Heart left ventricle (tissue), 16 donors: ENCODE measurements around the gene KRT85. TPM values are rescaled to one million over a fixed set of nuclear protein-coding genes. Genes with fewer than 3 reads are reported as not detected.

ENCODE experiments used
- ATAC-seq, 4 donors: fragments of 200-7000 bp; cut with Tn5 transposase; one replicate each; pipeline ENCODE4 v1.9.1; 2020 to 2022; ENCODE audit warnings: moderate library complexity in 4 of 4, mild to moderate bottlenecking in 3 of 4, moderate number of reproducible peaks in 1 of 4
- DNase-seq, 5 donors: peaks; one replicate each; pipeline ENCODE4 v3.0.0-alpha.2; 2020
- H3K27ac ChIP-seq, 12 donors: fragments of 200-600 bp; sonication (generic) in 4 of 12; one replicate each; pipeline versions ENCODE4 v1.5.0 to v1.8.0; 2016 to 2022; ENCODE audit warnings: mild to moderate bottlenecking in 2 of 12
- H3K27me3 ChIP-seq, 9 donors: fragments of 200-600 bp; sonication (generic) in 2 of 9; one replicate each; pipeline versions ENCODE4 v1.5.1 to v1.8.0; 2016 to 2022; ENCODE audit warnings: mild to moderate bottlenecking in 3 of 9
- H3K36me3 ChIP-seq, 9 donors: fragments of 200-600 bp; sonication (generic) in 2 of 9; one replicate each; pipeline versions ENCODE4 v1.5.0 to v1.8.0; 2018 to 2022; ENCODE audit warnings: mild to moderate bottlenecking in 2 of 9
- H3K4me1 ChIP-seq, 12 donors: fragments of 200-600 bp; sonication (generic) in 4 of 12; one replicate each; pipeline versions ENCODE4 v1.5.0 to v1.8.0; 2016 to 2022; ENCODE audit warnings: mild to moderate bottlenecking in 3 of 12
- H3K4me3 ChIP-seq, 12 donors: fragments of 200-600 bp; sonication (generic) in 4 of 12; one replicate each; pipeline versions ENCODE4 v1.5.0 to v1.8.0; 2017 to 2022; ENCODE audit warnings: mild to moderate bottlenecking in 9 of 12, moderate library complexity in 4 of 12
- H3K9me3 ChIP-seq, 12 donors: fragments of 200-600 bp; sonication (generic) in 4 of 12; one replicate each; pipeline versions ENCODE4 v1.5.0 to v1.8.0; 2016 to 2022; ENCODE audit warnings: mild to moderate bottlenecking in 1 of 12
- POLR2A ChIP-seq, 2 donors: fragments of 450-650 bp; IDR thresholded peaks; one replicate each; pipeline ENCODE4 v1.6.1; 2017; ENCODE audit warnings: antibody characterized with exemption in 2 of 2, mild to moderate bottlenecking in 2 of 2, moderate library complexity in 2 of 2
- WGBS, 4 donors: extraction: QIAGEN DNeasy Blood & Tissue Kit in 2 of 4; methylation state at CpG; one replicate each; pipeline versions ENCODE4 v1.1.5 to v1.1.7; 2013 to 2018; 5-methylcytosine and 5-hydroxymethylcytosine counted together
- intact Hi-C, 10 donors: fragments of 100-400 bp; cut with DNase I; formaldehyde crosslinking; loops; one replicate each; pipeline versions ENCODE4 v1.11.1 to v1.14.2; 2022
- polyA plus RNA-seq, 2 donors: library from polyadenylated mRNA; stranded (reverse); fragments of 200-250 nt; gene quantifications; one replicate each; pipeline ENCODE4 v1.2.3, GENCODE V29; 2013
- total RNA-seq, 9 donors: library from RNA; depleted of rRNA in 2 of 9; stranded (reverse); fragments of >200 nt in 2 of 9; fragmentation: NEBNext Ultra II Directional in 3 of 9; extraction: Animal tissue kit (Norgen Biotek cat#: 25700) in 3 of 9; gene quantifications; one replicate each; pipeline versions ENCODE4 v1.1.0 to v1.2.4, GENCODE V29; 2016 to 2023
- TF ChIP-seq, protein P1 (sequence below), 12 donors: fragments of 200-600 bp; sonication (generic) in 4 of 12; IDR thresholded peaks; one replicate each; pipeline versions ENCODE4 v1.5.0 to v1.8.0; 2018 to 2022; ENCODE audit warnings: antibody characterized with exemption in 12 of 12, mild to moderate bottlenecking in 5 of 12
- donor health status: ischemic (EF 13 %, LVEDD 7.1; RV severe dilation, severe dysfunction).
- donor health status: healthy with polysubstance abuse.
- donor health status: DM: no; HTN: yes; CAD: no.
- donor health status: DM: no; HTN: no; CAD: no.
- donor health status: ischemic (EF 25% LVEDD 6.9; RV normal size, moderate dysfunction).
- donor health status: ischemic (EF 25% LVEDD 5.7; RV mildly dilated, moderate dysfunction).
- donor health status: healthy.
- donor health status: DM: yes; HTN: yes; CAD: no.
- donor health status: ischemic (EF 35%, LVEDD 5.7; RV mildly dilated, moderate dysfunction).
- donor health status: nonischemic (EF 11% LVEDD 7.7; RV severe dilation, severe dysfunction).
- donor health status: DM: yes; HTN: yes; CAD: no.
- donor health status: PGD.
- donor health status: ischemic (EF 29% LVEDD 5.4; RV normal size, mild dysfunction).
- donor health status: nonischemic (EF 23%, LVEDD 6.1; RV moderate dilation, normal function).

Gene KRT85
- total and polyA plus RNA-seq, 11 donors, result not detected

- peak in 4 of 5 donors; percentile 46 to 63 (median 62) for DNase-seq
- H3K9me3 ChIP-seq, result no peaks in the 10 kb centered on the region
- peaks cover 0 to 28% (median 0%) of the 10 kb centered on the region in 9 donors for H3K27me3 ChIP-seq
- no peak overlapping the region for H3K27ac ChIP-seq
- intact Hi-C loops, result no loop called here
- ATAC-seq, result peak; percentile 77 to 85 (median 81)
- peaks cover 0 to 14% (median 0%) of the 10 kb centered on the region in 12 donors for H3K4me1 ChIP-seq
- TF ChIP-seq, protein P1, sequence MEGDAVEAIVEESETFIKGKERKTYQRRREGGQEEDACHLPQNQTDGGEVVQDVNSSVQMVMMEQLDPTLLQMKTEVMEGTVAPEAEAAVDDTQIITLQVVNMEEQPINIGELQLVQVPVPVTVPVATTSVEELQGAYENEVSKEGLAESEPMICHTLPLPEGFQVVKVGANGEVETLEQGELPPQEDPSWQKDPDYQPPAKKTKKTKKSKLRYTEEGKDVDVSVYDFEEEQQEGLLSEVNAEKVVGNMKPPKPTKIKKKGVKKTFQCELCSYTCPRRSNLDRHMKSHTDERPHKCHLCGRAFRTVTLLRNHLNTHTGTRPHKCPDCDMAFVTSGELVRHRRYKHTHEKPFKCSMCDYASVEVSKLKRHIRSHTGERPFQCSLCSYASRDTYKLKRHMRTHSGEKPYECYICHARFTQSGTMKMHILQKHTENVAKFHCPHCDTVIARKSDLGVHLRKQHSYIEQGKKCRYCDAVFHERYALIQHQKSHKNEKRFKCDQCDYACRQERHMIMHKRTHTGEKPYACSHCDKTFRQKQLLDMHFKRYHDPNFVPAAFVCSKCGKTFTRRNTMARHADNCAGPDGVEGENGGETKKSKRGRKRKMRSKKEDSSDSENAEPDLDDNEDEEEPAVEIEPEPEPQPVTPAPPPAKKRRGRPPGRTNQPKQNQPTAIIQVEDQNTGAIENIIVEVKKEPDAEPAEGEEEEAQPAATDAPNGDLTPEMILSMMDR (IDR thresholded peaks at IDR 0.05), result no peak
- TF ChIP-seq POLR2A (IDR thresholded peaks at IDR 0.05), result no peak
- H3K36me3 ChIP-seq, result no peaks in the 10 kb centered on the region
- WGBS, 4 donors, result 38 to 54% (median 44%) methylated on average over 9 of the region's 9 CpGs
- no peak overlapping the region for H3K4me3 ChIP-seq
Observed at GRCh38 chr12:52351196-52352059, 15.9 kb downstream of the KRT85 start.

GRCh38 chr12:52350786-52351185, 16.5 kb downstream of the KRT85 start:
- H3K27me3 ChIP-seq, result peaks cover 0 to 21% (median 0%) of the 10 kb centered on the region in 9 donors
- TF ChIP-seq, protein P1 (IDR thresholded peaks at IDR 0.05), result no peak
- TF ChIP-seq POLR2A (IDR thresholded peaks at IDR 0.05), result no peak
- no peaks in the 10 kb centered on the region for H3K36me3 ChIP-seq
- no peaks in the 10 kb centered on the region for H3K9me3 ChIP-seq
- no peak for DNase-seq
- no peak overlapping the region for H3K4me3 ChIP-seq
- WGBS, 4 donors, result 92 to 94% (median 93%) methylated on average over 5 of the region's 5 CpGs
- intact Hi-C loops, result no loop called here
- no peak for ATAC-seq
- peaks cover 0 to 19% (median 0%) of the 10 kb centered on the region in 12 donors for H3K4me1 ChIP-seq
- no peak overlapping the region for H3K27ac ChIP-seq

DNA sequence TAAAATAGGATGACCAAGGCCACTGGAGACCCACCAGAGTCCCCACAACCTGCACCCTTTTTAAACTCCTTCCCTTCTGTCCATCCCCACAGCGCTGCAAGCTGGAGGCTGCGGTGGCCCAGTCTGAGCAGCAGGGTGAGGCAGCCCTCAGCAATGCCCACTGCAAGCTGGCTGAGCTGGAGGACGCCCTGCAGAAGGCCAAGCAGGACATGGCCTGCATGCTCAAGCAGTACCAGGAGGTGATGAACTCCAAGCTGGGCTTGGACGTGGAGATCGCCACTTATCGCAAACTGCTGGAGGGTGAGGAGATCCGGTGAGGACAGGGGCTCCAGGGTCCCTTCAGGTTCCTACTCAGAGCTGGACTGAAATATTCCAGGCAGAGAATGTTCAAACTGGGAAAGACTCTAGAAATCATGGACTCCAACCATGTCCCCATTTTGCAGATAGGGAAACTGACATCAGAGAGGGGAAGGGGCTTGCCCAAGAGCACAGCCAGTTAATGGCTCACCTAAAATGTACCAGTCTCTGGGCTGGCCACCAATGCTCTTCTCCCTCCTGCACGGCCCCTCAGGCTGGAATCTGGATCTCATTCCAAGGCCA, 17.2 kb downstream of the KRT85 start:
- DNase-seq (no peak), ATAC-seq (no peak)
- 88 to 96% (median 92%) methylated on average over 8 of the region's 8 CpGs for WGBS, 4 donors
- Histone ChIP-seq H3K9me3 (no peaks in the 10 kb centered on the region), H3K27ac (no peak overlapping the region), H3K36me3 (no peaks in the 10 kb centered on the region), H3K4me1 (peaks cover 0 to 19% (median 0%) of the 10 kb centered on the region in 12 donors), H3K4me3 (no peak overlapping the region), H3K27me3 (peaks cover 0 to 15% (median 0%) of the 10 kb centered on the region in 9 donors)
- intact Hi-C loops, result no loop called here
- TF ChIP-seq POLR2A (IDR thresholded peaks at IDR 0.05), result no peak
- TF ChIP-seq, protein P1 (IDR thresholded peaks at IDR 0.05), result no peak

DNA sequence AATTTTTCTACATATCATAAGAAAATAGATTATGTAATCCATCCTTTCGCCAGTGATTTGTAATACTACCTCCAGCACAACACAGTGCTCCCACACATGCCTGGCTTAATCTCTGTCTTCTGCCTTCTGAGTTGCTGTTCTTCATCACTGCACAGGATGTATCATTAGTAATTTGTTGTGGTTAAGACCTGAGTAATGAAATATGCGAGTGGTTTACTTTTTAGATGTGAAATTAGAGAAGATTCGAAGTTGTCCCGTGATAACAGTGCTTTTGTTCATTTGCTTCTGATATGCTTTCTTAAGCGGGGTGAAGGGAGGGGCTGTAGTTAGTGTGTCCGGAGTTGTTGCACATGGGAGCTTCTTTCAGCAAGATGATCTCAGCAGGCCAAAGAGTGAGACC, 18.1 kb downstream of the KRT85 start:
- Histone ChIP-seq H3K27me3 (peaks cover 0 to 9% (median 0%) of the 10 kb centered on the region in 9 donors), H3K4me3 (no peak overlapping the region), H3K36me3 (no peaks in the 10 kb centered on the region), H3K9me3 (peaks cover 0 to under 1% (median 0%) of the 10 kb centered on the region in 12 donors), H3K27ac (no peak overlapping the region), H3K4me1 (peaks cover 0 to 19% (median 0%) of the 10 kb centered on the region in 12 donors)
- no peak for DNase-seq
- intact Hi-C loops, result no loop called here
- ATAC-seq, result no peak
- no peak for TF ChIP-seq POLR2A (IDR thresholded peaks at IDR 0.05)
- TF ChIP-seq, protein P1 (IDR thresholded peaks at IDR 0.05), result no peak
- 64 to 77% (median 67%) methylated on average over 6 of the region's 6 CpGs for WGBS, 4 donors
